Measurements from ENCODE around the gene MTARC2. TPM values are rescaled to one million over a fixed set of nuclear protein-coding genes. Genes with fewer than 3 reads are reported as not detected.

The MTARC2 gene
- total and polyA plus RNA-seq, 10 of the 15 experiments (the other 5 are each of a cell fraction or from before 2014, with no cell fraction given) = 1.9 to 5.5 (median 3.3) TPM

DNA sequence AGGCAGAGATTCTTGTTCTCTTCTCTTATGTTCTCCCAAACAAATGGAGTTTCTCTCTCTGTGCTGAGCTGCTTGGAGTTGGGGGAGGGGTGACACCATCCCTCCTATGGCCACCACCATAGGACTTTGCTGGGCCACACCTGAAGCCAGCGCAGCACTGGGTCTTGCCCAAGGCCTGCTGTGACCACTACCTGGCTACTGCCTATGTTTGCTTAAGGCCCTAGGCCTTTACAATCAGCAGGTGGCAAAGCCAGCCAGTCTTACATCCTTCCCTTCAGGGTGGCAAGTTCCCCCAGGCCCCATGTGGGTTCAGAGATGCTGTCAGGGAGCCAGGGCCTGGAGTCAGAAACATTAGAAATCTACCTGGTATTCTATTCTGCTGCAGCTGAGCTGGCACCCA is 6.3 kb upstream of the MTARC2 start:
- Histone ChIP-seq H4K20me1 (ENCODE audit: control insufficient read depth, insufficient read depth) (no peaks in the 10 kb centered on the region), H3K27ac (ENCODE audit: control insufficient read depth, insufficient read depth) (no peak overlapping the region), H3K4me3 (no peak overlapping the region), H2AFZ (ENCODE audit: control insufficient read depth, low read depth, low read length) (no peak overlapping the region), H3K79me2 (ENCODE audit: control insufficient read depth, insufficient read depth, low read length) (no peaks in the 10 kb centered on the region), H3K36me3 (ENCODE audit: control insufficient read depth in 2 of 2, insufficient read depth in 2 of 2, low read length in 1 of 2) (no peaks in the 10 kb centered on the region), H3K4me1 (ENCODE audit: control insufficient read depth, insufficient read depth, low read length) (no peaks in the 10 kb centered on the region), H3K27me3 (replicated peaks in 1 of 2; ENCODE audit: control insufficient read depth in 2 of 2, insufficient read depth in 2 of 2, low read length in 1 of 2) (peaks cover 2 to 4% of the 10 kb centered on the region in 2 experiments; a peak in 2 of 4 replicates), H3K9me3 (replicated peaks; ENCODE audit: control insufficient read depth, insufficient read depth, low read length) (no peaks in the 10 kb centered on the region), H3K4me2 (ENCODE audit: control insufficient read depth, insufficient read depth) (no peak overlapping the region), H3K9ac (ENCODE audit: control insufficient read depth, insufficient read depth, low read length) (no peak overlapping the region)
- RAD21 ChIA-PET (ENCODE audit: unreplicated experiment) = no interaction called here
- no peak for TF ChIP-seq FOXM1 (IDR thresholded peaks at IDR 0.05; ENCODE audit: low read depth, low read length)
- TF ChIP-seq EGR1 (IDR thresholded peaks at IDR 0.05; ENCODE audit: borderline replicate concordance in 1 of 2, low read depth in 2 of 2, low read length in 2 of 2) = no peak
- TF ChIP-seq, protein P1, sequence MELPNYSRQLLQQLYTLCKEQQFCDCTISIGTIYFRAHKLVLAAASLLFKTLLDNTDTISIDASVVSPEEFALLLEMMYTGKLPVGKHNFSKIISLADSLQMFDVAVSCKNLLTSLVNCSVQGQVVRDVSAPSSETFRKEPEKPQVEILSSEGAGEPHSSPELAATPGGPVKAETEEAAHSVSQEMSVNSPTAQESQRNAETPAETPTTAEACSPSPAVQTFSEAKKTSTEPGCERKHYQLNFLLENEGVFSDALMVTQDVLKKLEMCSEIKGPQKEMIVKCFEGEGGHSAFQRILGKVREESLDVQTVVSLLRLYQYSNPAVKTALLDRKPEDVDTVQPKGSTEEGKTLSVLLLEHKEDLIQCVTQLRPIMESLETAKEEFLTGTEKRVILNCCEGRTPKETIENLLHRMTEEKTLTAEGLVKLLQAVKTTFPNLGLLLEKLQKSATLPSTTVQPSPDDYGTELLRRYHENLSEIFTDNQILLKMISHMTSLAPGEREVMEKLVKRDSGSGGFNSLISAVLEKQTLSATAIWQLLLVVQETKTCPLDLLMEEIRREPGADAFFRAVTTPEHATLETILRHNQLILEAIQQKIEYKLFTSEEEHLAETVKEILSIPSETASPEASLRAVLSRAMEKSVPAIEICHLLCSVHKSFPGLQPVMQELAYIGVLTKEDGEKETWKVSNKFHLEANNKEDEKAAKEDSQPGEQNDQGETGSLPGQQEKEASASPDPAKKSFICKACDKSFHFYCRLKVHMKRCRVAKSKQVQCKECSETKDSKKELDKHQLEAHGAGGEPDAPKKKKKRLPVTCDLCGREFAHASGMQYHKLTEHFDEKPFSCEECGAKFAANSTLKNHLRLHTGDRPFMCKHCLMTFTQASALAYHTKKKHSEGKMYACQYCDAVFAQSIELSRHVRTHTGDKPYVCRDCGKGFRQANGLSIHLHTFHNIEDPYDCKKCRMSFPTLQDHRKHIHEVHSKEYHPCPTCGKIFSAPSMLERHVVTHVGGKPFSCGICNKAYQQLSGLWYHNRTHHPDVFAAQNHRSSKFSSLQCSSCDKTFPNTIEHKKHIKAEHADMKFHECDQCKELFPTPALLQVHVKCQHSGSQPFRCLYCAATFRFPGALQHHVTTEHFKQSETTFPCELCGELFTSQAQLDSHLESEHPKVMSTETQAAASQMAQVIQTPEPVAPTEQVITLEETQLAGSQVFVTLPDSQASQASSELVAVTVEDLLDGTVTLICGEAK (IDR thresholded peaks at IDR 0.05; ENCODE audit: borderline replicate concordance) = no peak
- no TSS peak for BruUV-seq (replicated peaks)
- no peak for FAIRE-seq
- CTCF ChIA-PET = interaction anchor here (1.6 to 2.7 kb wide), 2 partner anchors 8 to 15 kb away, joined by 3 to 13 read pairs; no protein-coding TSS in a partner anchor
- no peak for ATAC-seq
- 100% methylated on average over 1 of the region's 1 CpG for WGBS (ENCODE audit: insufficient coverage, insufficient replicate concordance, low lambda C conversion rate, missing lambda C conversion rate)
- SMC1A ChIA-PET (ENCODE audit: uncharacterized antibody, unreplicated experiment) = interaction anchor here (1.3 to 1.6 kb wide), 2 partner anchors 8 to 23 kb away, joined by 3 read pairs; no protein-coding TSS in a partner anchor
- POLR2A ChIA-PET = no interaction called here
- in situ Hi-C loops (cut with MboI) = no loop called here
- DNase-seq (ENCODE audit: low read depth, low spot score) = no peak
- intact Hi-C loops (cut with micrococcal nuclease; ENCODE audit: unreplicated experiment) = no loop called here

Data from GM12878 (cell line).